Nephron progenitor cell (in vitro differentiated cells): ENCODE measurements around the gene KIF6.
"Not testable (repeated sequence)": the region's sequence is repeated elsewhere in the genome, so short reads cannot be mapped to it uniquely, and the experiment has no call there.

Experiments used
- DNase-seq: peaks from one replicate; pipeline ENCODE4 v3.0.0; 2021
- H3K27ac Mint-ChIP-seq: 2 replicates; pipeline ENCODE4 v1.8.0; 2021; ENCODE audit warnings: mild to moderate bottlenecking, moderate library complexity, mixed read lengths
- H3K27me3 Mint-ChIP-seq: 2 replicates; pipeline ENCODE4 v1.8.0; 2021; ENCODE audit warnings: mild to moderate bottlenecking, low read depth, mixed read lengths; ENCODE audit not compliant: poor library complexity
- H3K36me3 Mint-ChIP-seq: 2 replicates; pipeline ENCODE4 v1.8.0; 2021; ENCODE audit warnings: low read depth, mixed read lengths
- H3K4me1 Mint-ChIP-seq: 2 replicates; pipeline ENCODE4 v1.8.0; 2021; ENCODE audit warnings: mixed read lengths
- H3K4me3 Mint-ChIP-seq: 2 replicates; pipeline ENCODE4 v1.8.0; 2021; ENCODE audit warnings: mild to moderate bottlenecking, moderate library complexity, mixed read lengths
- H3K9me3 Mint-ChIP-seq: 2 replicates; pipeline ENCODE4 v1.8.0; 2021; ENCODE audit warnings: mild to moderate bottlenecking, moderate library complexity, mixed read lengths
- TF ChIP-seq, protein P1 (sequence below): fragments of 200-600 bp; sonication (generic); IDR thresholded peaks from 2 replicates; pipeline ENCODE4 v1.5.0; 2021; ENCODE audit warnings: antibody characterized with exemption

Gene KIF6

DNA sequence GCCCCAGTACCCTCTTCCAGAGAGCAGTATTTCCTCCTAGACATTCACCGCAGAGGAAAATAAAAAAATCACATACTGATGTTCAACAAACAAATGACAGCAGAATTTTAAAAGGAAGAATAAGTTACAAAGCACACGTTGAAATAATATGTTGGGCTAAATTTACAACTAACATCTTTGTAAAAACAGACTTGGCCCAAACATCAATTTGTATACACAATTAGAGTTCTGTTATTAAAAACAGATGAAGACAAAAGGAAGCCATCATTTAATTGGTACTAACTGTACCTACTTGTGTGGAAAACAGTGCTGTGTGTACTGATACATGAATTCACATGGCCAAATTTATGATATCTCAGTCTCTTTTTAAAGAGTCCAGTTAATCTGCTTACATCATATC, 46.3 kb downstream of the KIF6 start:
- Mint-ChIP-seq H3K4me3 (no peak overlapping the region), H3K27ac (no peak overlapping the region), H3K27me3 (no peaks in the 10 kb centered on the region), H3K36me3 (no peaks in the 10 kb centered on the region), H3K9me3 (peaks cover 25% of the 10 kb centered on the region), H3K4me1 (no peaks in the 10 kb centered on the region)
- DNase-seq, result no peak
- TF ChIP-seq, protein P1, sequence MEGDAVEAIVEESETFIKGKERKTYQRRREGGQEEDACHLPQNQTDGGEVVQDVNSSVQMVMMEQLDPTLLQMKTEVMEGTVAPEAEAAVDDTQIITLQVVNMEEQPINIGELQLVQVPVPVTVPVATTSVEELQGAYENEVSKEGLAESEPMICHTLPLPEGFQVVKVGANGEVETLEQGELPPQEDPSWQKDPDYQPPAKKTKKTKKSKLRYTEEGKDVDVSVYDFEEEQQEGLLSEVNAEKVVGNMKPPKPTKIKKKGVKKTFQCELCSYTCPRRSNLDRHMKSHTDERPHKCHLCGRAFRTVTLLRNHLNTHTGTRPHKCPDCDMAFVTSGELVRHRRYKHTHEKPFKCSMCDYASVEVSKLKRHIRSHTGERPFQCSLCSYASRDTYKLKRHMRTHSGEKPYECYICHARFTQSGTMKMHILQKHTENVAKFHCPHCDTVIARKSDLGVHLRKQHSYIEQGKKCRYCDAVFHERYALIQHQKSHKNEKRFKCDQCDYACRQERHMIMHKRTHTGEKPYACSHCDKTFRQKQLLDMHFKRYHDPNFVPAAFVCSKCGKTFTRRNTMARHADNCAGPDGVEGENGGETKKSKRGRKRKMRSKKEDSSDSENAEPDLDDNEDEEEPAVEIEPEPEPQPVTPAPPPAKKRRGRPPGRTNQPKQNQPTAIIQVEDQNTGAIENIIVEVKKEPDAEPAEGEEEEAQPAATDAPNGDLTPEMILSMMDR, result no peak

DNA sequence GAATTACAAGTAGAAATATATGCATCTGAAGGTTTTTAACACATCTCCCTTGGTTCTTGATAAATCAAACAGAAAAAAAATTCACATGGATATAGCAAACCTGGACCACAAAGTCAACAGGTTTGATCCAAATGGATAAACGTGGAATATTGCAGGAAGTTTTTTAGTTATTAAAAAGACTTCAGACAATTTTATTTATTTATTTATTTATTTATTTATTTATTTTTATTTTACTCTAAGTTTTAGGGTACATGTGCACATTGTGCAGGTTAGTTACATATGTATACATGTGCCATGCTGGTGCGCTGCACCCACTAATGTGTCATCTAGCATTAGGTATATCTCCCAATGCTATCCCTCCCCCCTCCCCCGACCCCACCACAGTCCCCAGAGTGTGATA, 47.9 kb downstream of the KIF6 start:
- H3K36me3 Mint-ChIP-seq, H3K4me3 Mint-ChIP-seq, H3K4me1 Mint-ChIP-seq, DNase-seq, H3K27ac Mint-ChIP-seq, H3K27me3 Mint-ChIP-seq: not testable (repeated sequence)
- H3K9me3 Mint-ChIP-seq, result peaks cover 38% of the 10 kb centered on the region

DNA sequence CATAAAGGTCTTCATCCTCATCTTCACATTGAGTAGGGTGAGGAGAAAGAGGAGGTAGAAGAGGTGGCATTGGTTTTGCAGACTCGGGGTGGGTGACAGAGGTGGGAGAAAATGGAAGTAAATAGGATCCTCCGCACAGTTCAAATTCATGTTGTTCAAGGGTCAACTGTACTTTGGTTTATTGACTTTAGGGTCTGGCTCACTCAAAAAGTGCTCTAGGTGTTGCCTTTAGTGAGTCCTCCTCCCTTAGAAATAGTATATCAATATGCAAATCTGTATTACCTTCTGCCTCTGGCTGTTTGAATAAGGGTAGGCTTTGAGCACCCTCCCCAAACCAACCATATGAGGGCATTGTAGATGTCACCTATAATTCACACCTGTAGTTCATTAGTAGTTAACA, 54.7 kb downstream of the KIF6 start:
- Mint-ChIP-seq H3K4me1 (peaks cover 12% of the 10 kb centered on the region), H3K36me3 (peaks cover 6% of the 10 kb centered on the region)
- DNase-seq, result no peak

DNA sequence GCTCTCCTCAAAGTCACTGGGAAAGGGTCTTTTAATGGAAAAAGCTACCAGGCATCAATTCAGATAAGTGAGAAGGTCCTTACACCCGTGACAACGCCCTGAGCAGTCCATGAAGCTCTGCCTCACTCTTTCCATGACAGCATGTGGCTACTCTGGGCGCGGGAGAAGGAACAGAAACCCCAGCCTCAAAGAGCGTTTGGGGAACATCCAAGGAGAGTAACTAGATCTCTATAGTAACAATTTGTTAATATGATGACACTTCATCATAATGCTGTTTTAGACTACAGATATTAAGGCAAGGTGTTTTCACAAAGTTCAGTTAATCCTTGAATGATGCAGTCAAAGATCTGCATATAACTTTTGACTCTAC, 55.2 kb downstream of the KIF6 start:
- H3K27me3 Mint-ChIP-seq, result no peaks in the 10 kb centered on the region
- H3K4me1 Mint-ChIP-seq, result peaks cover 12% of the 10 kb centered on the region
- peaks cover 6% of the 10 kb centered on the region for H3K36me3 Mint-ChIP-seq
- H3K4me3 Mint-ChIP-seq, result no peak overlapping the region
- H3K9me3 Mint-ChIP-seq, result peaks cover 21% of the 10 kb centered on the region
- TF ChIP-seq, protein P1, result no peak
- H3K27ac Mint-ChIP-seq, result no peak overlapping the region
- DNase-seq, result no peak

More for the DNA sequence above, 54.7 kb downstream of the KIF6 start:
- Mint-ChIP-seq H3K9me3 (peaks cover 24% of the 10 kb centered on the region), H3K27ac (no peak overlapping the region), H3K4me3 (no peak overlapping the region), H3K27me3 (no peaks in the 10 kb centered on the region)
- TF ChIP-seq, protein P1, result no peak

DNA sequence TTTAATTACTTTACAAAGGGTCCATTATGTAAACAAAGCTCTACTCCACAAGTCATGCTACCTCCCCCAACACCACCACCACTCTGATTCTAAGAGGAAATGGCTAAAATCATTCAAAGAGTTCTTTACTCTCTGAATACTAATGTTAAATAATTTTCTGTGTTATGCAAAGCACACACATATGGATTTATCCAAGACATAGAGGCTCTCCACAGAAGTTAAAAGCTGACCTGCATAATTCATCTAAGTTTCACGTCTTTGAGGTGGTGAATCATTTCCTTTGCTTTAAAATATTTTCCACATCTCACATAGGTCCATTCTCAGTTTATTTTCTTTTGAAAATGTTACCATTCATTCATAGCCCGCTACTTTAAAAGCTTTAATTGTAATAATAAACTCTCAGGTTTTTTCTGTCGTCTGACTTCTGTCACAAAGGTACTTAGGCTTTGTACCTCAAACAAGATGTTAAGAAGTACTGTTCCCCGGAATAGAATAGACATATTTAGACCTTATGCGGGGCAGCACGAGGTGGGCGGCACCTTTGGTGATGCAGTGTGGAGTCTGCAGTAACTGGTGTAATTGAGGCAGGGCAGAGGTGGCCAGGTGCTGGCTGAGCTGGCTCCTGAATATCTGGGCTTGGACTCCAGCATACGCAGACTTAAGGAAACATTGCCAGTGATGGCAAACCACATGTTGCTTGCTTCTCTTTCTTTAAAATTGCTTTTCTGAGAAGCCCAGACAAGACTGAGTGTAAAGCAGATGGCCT, 55.8 kb downstream of the KIF6 start:
- Mint-ChIP-seq H3K4me1 (peaks cover 12% of the 10 kb centered on the region), H3K36me3 (peaks cover 6% of the 10 kb centered on the region), H3K27ac (no peak overlapping the region), H3K27me3 (no peaks in the 10 kb centered on the region), H3K4me3 (no peak overlapping the region), H3K9me3 (peaks cover 16% of the 10 kb centered on the region)
- TF ChIP-seq, protein P1, result no peak
- no peak for DNase-seq

DNA sequence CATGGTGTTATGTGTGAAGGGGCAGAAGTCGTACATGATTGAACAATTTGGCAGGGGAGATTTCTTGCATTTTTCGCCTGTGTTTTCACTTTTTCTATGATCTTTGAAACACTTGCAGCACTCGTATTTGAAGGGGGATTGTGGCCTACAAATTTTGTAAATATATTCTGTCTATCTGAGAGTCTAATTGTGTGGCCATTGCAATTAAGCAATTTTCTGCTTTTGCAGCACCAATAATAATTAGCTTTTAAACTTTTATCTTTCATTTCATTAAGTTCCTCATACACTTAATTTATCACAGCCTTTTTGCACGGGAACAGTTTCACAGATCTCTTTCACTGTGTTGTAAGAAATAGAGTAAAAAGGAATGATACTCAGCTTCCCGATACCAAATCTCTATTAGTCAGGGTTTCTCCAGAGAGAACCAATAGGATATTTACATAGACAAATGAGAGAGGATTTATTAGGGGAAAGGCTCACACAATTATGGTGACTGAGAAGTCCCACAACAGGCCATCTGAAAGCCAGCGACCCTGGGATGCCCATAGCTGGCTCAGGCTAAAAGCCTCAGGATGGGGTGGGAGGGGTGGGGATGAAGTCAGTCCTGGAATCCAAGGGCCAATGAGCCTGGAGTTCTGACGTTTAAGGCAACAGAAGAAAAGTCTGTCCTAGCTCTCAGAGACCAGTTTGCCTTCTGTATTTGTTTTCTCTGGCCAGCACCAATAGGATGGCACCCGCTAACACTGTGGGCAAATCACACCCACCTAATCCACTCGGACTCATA, 58.3 kb downstream of the KIF6 start:
- no peak overlapping the region for H3K27ac Mint-ChIP-seq
- H3K4me1 Mint-ChIP-seq, result peaks cover 12% of the 10 kb centered on the region
- no peak overlapping the region for H3K4me3 Mint-ChIP-seq
- TF ChIP-seq, protein P1, result no peak
- H3K36me3 Mint-ChIP-seq, result no peaks in the 10 kb centered on the region
- H3K9me3 Mint-ChIP-seq, result no peaks in the 10 kb centered on the region
- H3K27me3 Mint-ChIP-seq, result no peaks in the 10 kb centered on the region
- DNase-seq, result no peak
